Keratinocyte (primary cell): ENCODE measurements around the gene EIF5AL1. TPM values are rescaled to one million over a fixed set of nuclear protein-coding genes. Genes with fewer than 3 reads are reported as not detected.

ENCODE experiments used
- DNase-seq: peaks from one replicate; pipeline ENCODE4 v3.0.0-alpha.2; 2011; ENCODE audit warnings: low read depth, missing footprints, low spot score
- FAIRE-seq: peaks from 2 replicates; lab custom pipeline; 2011; peaks lifted over from hg19 to GRCh38; lab: Jason Lieb, UNC
- H2AFZ ChIP-seq: 2 replicates; pipeline ENCODE4 v1.6.0; 2012; ENCODE audit warnings: low read length, control low read depth, inconsistent platforms; ENCODE audit not compliant: control insufficient read depth
- H3K27ac ChIP-seq: 2 replicates; pipeline ENCODE4 v1.5.1; 2011; ENCODE audit warnings: low read length; ENCODE audit not compliant: control insufficient read depth, insufficient read depth
- H3K27me3 ChIP-seq: 3 replicates; pipeline ENCODE4 v1.6.0; 2011; ENCODE audit warnings: low read length; ENCODE audit not compliant: control insufficient read depth, insufficient read depth; ENCODE audit errors: extremely low read depth
- H3K36me3 ChIP-seq, 2 experiments: 2 replicates in 1 of 2; 3 replicates in 1 of 2; pipeline ENCODE4 v1.5.1; 2011; ENCODE audit warnings: low read length in 2 of 2, mild to moderate bottlenecking in 1 of 2; ENCODE audit not compliant: control insufficient read depth in 2 of 2, insufficient read depth in 2 of 2; ENCODE audit errors: extremely low read depth in 1 of 2
- H3K4me1 ChIP-seq: 3 replicates; pipeline ENCODE4 v1.5.1; 2011; ENCODE audit warnings: low read length; ENCODE audit not compliant: control insufficient read depth, insufficient read depth; ENCODE audit errors: extremely low read depth
- H3K4me2 ChIP-seq: 3 replicates; pipeline ENCODE4 v1.6.0; 2011; ENCODE audit warnings: low read depth, low read length; ENCODE audit not compliant: control insufficient read depth, insufficient read depth; ENCODE audit errors: extremely low read depth
- H3K4me3 ChIP-seq, 3 experiments: fragments of 200-600 bp in 1 of 3; sonication (generic) in 1 of 3; 2 replicates in 2 of 3; 3 replicates in 1 of 3; pipeline ENCODE4 v1.5.1; 2011 to 2016; ENCODE audit warnings: low read length in 3 of 3, mild to moderate bottlenecking in 3 of 3, control low read depth in 2 of 3, inconsistent platforms in 1 of 3, low read depth in 1 of 3, mixed read lengths in 1 of 3, mixed run types in 1 of 3, moderate library complexity in 1 of 3; ENCODE audit not compliant: control insufficient read depth in 2 of 3, insufficient read depth in 2 of 3; ENCODE audit errors: extremely low read depth in 1 of 3
- H3K79me2 ChIP-seq: 2 replicates; pipeline ENCODE4 v1.6.0; 2012; ENCODE audit warnings: low read length; ENCODE audit not compliant: control insufficient read depth, insufficient read depth
- H3K9ac ChIP-seq: 3 replicates; pipeline ENCODE4 v1.6.0; 2011; ENCODE audit warnings: low read length; ENCODE audit not compliant: control insufficient read depth, insufficient read depth; ENCODE audit errors: extremely low read depth
- H3K9me1 ChIP-seq: 3 replicates; pipeline ENCODE4 v1.6.0; 2011; ENCODE audit warnings: low read length; ENCODE audit not compliant: control insufficient read depth, insufficient read depth; ENCODE audit errors: extremely low read depth
- H3K9me3 ChIP-seq: 2 replicates; pipeline ENCODE4 v1.5.1; 2012; ENCODE audit warnings: low read depth, low read length; ENCODE audit not compliant: control insufficient read depth
- H4K20me1 ChIP-seq: 3 replicates; pipeline ENCODE4 v1.6.0; 2011; ENCODE audit warnings: low read length; ENCODE audit not compliant: control insufficient read depth, insufficient read depth; ENCODE audit errors: extremely low read depth
- EZH2 ChIP-seq: IDR thresholded peaks from one replicate; pipeline ENCODE4 v1.6.1; 2012; ENCODE audit warnings: inconsistent platforms, mild to moderate bottlenecking, low read length, moderate library complexity
- dilution Hi-C: fragments of 300-500 bp; cut with MboI; formaldehyde crosslinking; loops from one replicate; pipeline ENCODE4 v1.7.0; 2020; ENCODE audit warnings: low sequenced_read_pairs; ENCODE audit not compliant: extremely low pct_ligation_motif_present
- polyA plus RNA-seq, 5 experiments: library from polyadenylated mRNA; depleted of rRNA in 3 of 5; stranded (reverse) in 3 of 5; stranded (forward) in 1 of 5; unstranded in 1 of 5; fragments of >200 nt; gene quantifications; 1 replicate in 1 of 5; 2 replicates in 3 of 5; 3 replicates in 1 of 5; pipeline versions ENCODE4 v1.2.1 to v1.2.3, GENCODE V29; 2011 to 2012; ENCODE audit warnings: missing spikeins in 2 of 5, low read depth in 1 of 5, low replicate concordance in 1 of 5
- TF ChIP-seq, protein P1 (sequence below), 3 experiments: IDR thresholded peaks in 1 of 3; conservative IDR thresholded peaks in 1 of 3; optimal IDR thresholded peaks in 1 of 3; 2 replicates in 2 of 3; 3 replicates in 1 of 3; pipeline versions ENCODE3 to v1.5.1; 2011; ENCODE audit warnings: low read length in 3 of 3, mild to moderate bottlenecking in 3 of 3, moderate library complexity in 2 of 3, control low read depth in 1 of 3, inconsistent platforms in 1 of 3; ENCODE audit not compliant: insufficient read depth in 2 of 3; ENCODE audit errors: extremely low read depth in 1 of 3

EIF5AL1 gene
- polyA plus RNA-seq, 1 donor (not counting 4 experiments of a cell fraction or from before 2014, with no cell fraction given), result 1.2 TPM

DNA sequence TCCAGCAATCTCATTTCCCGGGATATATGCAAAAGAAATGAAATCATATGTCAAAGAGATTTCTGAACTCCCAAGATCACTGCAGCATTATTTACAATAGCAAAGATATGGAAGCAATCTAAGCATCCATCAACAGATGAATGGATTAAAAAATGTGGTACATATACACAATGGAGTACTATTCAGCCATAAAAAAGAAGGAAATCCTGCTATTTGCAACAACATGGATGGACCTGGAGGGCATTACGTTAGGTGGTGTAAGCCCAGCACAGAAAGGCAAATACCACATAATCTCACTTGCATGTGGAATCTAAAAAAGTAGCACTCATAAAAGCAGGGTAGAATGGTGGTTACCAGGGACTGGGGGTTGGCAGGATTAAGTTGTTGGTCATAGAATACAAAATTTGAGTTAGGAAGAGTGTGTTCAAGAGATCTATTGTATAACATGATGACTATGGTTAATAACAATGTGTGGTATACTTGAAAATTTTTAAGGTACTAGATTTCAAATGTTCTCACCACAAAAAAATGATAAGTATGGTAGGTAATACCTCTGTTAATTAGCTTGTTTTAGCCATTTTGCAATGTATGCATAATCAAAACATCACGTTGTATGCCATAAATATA lies 32.9 kb upstream of the EIF5AL1 start:
- H2AFZ ChIP-seq, result no peak overlapping the region
- no peak overlapping the region for H3K4me2 ChIP-seq
- TF ChIP-seq, protein P1, sequence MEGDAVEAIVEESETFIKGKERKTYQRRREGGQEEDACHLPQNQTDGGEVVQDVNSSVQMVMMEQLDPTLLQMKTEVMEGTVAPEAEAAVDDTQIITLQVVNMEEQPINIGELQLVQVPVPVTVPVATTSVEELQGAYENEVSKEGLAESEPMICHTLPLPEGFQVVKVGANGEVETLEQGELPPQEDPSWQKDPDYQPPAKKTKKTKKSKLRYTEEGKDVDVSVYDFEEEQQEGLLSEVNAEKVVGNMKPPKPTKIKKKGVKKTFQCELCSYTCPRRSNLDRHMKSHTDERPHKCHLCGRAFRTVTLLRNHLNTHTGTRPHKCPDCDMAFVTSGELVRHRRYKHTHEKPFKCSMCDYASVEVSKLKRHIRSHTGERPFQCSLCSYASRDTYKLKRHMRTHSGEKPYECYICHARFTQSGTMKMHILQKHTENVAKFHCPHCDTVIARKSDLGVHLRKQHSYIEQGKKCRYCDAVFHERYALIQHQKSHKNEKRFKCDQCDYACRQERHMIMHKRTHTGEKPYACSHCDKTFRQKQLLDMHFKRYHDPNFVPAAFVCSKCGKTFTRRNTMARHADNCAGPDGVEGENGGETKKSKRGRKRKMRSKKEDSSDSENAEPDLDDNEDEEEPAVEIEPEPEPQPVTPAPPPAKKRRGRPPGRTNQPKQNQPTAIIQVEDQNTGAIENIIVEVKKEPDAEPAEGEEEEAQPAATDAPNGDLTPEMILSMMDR (optimal IDR thresholded peaks at IDR 0.05 in 1 of 3, IDR thresholded peaks at IDR 0.05 in 1 of 3, conservative IDR thresholded peaks at IDR 0.05 in 1 of 3; ENCODE audit: extremely low read depth in 1 of 3, insufficient read depth in 2 of 3, low read length in 3 of 3), result no peak
- TF ChIP-seq EZH2, result no peak
- H3K36me3 ChIP-seq, result no peaks in the 10 kb centered on the region
- H3K9ac ChIP-seq, result no peak overlapping the region
- no peaks in the 10 kb centered on the region for H4K20me1 ChIP-seq
- H3K4me3 ChIP-seq, result no peak overlapping the region
- H3K9me3 ChIP-seq, result no peaks in the 10 kb centered on the region
- H3K9me1 ChIP-seq, result no peaks in the 10 kb centered on the region
- H3K4me1 ChIP-seq, result peaks cover 3% of the 10 kb centered on the region
- no peaks in the 10 kb centered on the region for H3K79me2 ChIP-seq
- no peaks in the 10 kb centered on the region for H3K27me3 ChIP-seq
- dilution Hi-C loops, result no loop called here
- no peak for DNase-seq
- no peak for FAIRE-seq
- H3K27ac ChIP-seq, result no peak overlapping the region

DNA sequence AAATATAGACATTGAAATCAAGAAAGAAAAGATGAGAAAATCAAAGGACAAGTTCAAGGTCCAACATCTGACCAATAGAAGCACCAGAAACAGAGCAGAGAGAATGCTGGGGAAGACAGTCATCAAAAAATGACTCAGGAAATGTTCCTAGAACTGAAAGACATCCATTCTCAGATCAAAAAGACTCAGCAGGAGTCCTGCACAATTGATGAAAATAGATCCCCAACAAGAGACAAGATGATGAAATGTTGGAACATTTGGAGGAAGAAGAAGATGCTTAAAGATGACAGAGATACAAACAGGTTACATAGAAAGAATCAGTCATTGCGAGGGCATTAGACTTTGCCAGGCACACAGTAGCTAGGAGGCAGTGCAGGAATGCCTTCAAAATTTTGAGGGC lies 30.0 kb upstream of the EIF5AL1 start:
- Histone ChIP-seq H3K36me3 (no peaks in the 10 kb centered on the region), H3K27ac (no peak overlapping the region), H3K9ac (no peak overlapping the region), H2AFZ (no peak overlapping the region), H3K9me1 (no peaks in the 10 kb centered on the region), H3K27me3 (no peaks in the 10 kb centered on the region), H3K4me3 (no peak overlapping the region), H3K79me2 (no peaks in the 10 kb centered on the region), H3K4me2 (no peak overlapping the region), H3K9me3 (no peaks in the 10 kb centered on the region), H4K20me1 (no peaks in the 10 kb centered on the region), H3K4me1 (peaks cover 3% of the 10 kb centered on the region)
- dilution Hi-C loops, result no loop called here
- TF ChIP-seq EZH2, result no peak
- TF ChIP-seq, protein P1 (optimal IDR thresholded peaks at IDR 0.05 in 1 of 3, IDR thresholded peaks at IDR 0.05 in 1 of 3, conservative IDR thresholded peaks at IDR 0.05 in 1 of 3; ENCODE audit: extremely low read depth in 1 of 3, insufficient read depth in 2 of 3, low read length in 3 of 3), result no peak
- DNase-seq (no peak), FAIRE-seq (no peak)
